Measurements from ENCODE around the gene ZMIZ1.

The ZMIZ1 gene

GRCh38 chr10:79084012-79084971 is 15.5 kb downstream of the ZMIZ1 start:
- no peak for DNase-seq

- no peak for DNase-seq
Observed at GRCh38 chr10:79084972-79085597, 16.3 kb downstream of the ZMIZ1 start.

- no peak for DNase-seq
Observed at GRCh38 chr10:79086822-79087221, 18.1 kb downstream of the ZMIZ1 start.

GRCh38 chr10:79087721-79088120 is 19.0 kb downstream of the ZMIZ1 start:
- no peak for DNase-seq

- DNase-seq = peak; percentile 42
Observed at GRCh38 chr10:79088176-79088575, 19.4 kb downstream of the ZMIZ1 start.

GRCh38 chr10:79088613-79089355 is 20.0 kb downstream of the ZMIZ1 start:
- DNase-seq = no peak

- DNase-seq = no peak
Observed at GRCh38 chr10:79089632-79090031, 20.9 kb downstream of the ZMIZ1 start.

- DNase-seq = no peak
Observed at GRCh38 chr10:79090134-79090803, 21.5 kb downstream of the ZMIZ1 start.

GRCh38 chr10:79092292-79092896 is 23.6 kb downstream of the ZMIZ1 start:
- DNase-seq = no peak

GRCh38 chr10:79093658-79094411 is 25.1 kb downstream of the ZMIZ1 start:
- no peak for DNase-seq

- DNase-seq = no peak
Observed at GRCh38 chr10:79094412-79095175, 25.8 kb downstream of the ZMIZ1 start.

GRCh38 chr10:79095316-79095715 is 26.6 kb downstream of the ZMIZ1 start:
- DNase-seq = no peak

- DNase-seq = no peak
Observed at GRCh38 chr10:79096514-79096913, 27.7 kb downstream of the ZMIZ1 start.

GRCh38 chr10:79097021-79097872 is 28.5 kb downstream of the ZMIZ1 start:
- no peak for DNase-seq

GRCh38 chr10:79098061-79098460 is 29.3 kb downstream of the ZMIZ1 start:
- no peak for DNase-seq

GRCh38 chr10:79098596-79099015 is 29.8 kb downstream of the ZMIZ1 start:
- no peak for DNase-seq

- DNase-seq = no peak
Observed at GRCh38 chr10:79099898-79100448, 31.2 kb downstream of the ZMIZ1 start.

- no peak for DNase-seq
Observed at GRCh38 chr10:79100771-79101170, 32.0 kb downstream of the ZMIZ1 start.
